ENCODE data around the gene CD99.
A peak's percentile ranks its signal among the peaks of the same experiment; 100 is the strongest.

Gene CD99

DNA sequence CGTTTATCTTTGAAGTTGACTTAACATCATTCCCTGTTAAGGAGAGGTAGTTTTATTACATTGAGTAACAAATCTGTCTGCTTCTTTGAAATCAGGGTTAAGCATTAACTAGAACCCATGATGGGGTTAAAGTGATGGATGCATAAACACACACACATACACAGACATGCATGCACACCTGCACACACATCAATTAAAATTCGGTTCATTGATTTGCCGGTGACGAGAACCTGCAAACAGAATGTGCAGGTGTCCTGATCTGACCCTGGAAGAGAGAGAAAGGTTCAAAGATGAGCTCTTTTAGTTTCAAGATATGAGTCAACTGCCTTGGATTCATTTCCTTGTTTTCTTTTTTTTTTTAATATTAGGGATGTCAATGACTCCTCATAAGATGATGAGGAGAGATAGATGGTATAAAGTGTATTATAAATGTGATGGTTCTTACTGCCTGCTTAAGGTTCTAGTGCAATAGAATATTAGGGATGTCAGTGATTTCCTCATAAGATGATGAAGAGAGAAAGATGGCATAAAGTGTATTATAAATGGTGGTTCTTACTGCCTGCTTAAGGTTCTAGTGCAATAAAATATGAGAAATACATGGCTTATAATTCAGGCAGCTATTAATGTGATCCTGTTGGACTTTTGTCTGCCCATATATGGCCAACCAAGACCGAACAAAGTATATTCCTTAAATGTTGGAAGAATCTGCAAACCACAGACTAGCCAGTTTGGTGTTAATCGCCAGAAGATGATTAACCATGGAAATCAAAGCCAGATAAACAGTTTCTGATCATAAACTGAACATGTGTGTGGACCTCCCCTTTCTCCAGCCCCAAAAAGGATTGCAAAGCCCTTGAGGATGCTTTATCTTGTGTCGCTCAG lies 14.1 kb upstream of the CD99 start:
- peak; percentile 63 for DNase-seq (ENCODE audit: low read depth)

DNA sequence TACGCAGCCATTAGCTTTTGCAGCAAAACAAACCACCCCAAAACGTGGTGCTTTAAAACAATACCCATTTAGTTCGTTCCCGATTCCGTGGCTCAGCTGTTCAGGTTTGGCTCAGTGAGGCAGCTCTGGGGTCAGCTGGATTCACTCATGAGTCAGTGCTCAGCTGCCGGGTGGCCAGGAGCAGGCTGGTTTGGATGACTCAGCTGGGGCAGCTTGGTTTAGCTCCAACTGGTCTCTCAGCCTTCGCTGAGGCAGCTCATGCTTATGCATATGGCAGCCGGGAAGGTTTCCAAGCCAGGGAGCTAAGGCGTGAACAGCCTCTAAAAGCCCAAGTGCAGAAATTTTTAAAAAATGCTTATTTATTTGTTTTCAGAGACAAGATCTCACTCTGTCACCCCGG lies 13.3 kb upstream of the CD99 start:
- peak; percentile 99 for DNase-seq (ENCODE audit: low read depth)

DNA sequence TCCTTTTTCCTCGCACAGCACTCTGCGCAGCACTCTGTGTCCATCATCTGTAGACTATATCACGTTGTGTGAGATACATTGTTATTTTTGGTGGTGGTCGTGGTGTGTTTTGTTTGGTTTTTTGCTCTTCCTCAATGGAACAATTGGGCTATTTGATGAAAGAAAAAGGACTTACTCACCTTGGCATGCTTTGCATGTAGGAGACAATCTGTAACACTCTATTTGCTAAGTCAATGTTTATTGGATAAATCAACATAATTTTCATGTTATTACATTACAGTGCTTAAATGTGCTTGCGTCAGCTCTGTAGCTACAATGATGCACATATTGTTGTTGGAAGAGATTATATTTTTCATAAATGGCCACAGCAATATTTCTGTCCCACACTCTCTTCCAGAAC lies 12.5 kb upstream of the CD99 start:
- DNase-seq (ENCODE audit: low read depth) = no peak

DNA sequence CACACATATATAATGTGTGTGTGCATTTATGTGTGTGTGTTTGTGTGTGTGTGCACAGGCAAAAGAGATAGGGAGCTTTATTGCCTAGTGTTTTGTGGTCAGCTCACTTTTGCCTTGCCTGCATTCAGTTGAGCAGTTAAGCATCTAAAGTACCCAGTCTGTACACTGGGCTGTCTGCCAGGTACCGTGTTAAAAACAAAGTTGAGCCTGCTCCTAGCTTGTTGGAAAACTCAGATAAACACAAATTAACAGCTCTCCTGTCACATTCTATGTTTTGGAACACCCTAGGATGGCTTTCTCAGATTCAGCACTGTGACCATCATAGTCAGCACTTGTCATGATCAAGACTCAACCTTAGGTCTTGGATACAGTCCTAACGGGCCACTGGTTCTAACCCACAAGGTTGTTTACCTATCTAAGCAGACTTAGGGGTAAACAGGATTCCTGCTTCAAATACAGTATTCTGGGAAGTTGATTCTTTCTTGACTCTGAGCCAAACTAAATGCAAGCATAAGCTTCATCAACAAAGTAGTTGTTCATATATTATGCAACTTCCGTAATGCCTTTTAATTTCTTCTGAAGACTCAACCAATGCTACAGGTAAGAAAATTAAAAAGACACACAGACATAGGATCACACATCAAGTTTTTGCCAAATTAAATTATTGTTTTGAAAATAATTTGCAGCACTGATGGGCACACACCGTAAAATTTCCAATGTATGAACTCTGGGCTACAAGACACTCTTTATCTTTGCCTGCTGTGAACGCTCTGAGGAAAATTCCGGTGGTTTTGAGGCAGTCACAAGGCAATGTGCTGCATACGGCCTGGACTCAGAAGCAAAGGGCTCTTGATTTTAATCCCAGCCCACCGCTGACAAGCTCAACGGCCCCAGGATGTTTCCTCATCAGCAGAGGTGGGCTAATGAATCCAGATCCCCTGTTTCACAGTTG lies 11.3 kb upstream of the CD99 start:
- DNase-seq (ENCODE audit: low read depth) = peak; percentile 40

DNA sequence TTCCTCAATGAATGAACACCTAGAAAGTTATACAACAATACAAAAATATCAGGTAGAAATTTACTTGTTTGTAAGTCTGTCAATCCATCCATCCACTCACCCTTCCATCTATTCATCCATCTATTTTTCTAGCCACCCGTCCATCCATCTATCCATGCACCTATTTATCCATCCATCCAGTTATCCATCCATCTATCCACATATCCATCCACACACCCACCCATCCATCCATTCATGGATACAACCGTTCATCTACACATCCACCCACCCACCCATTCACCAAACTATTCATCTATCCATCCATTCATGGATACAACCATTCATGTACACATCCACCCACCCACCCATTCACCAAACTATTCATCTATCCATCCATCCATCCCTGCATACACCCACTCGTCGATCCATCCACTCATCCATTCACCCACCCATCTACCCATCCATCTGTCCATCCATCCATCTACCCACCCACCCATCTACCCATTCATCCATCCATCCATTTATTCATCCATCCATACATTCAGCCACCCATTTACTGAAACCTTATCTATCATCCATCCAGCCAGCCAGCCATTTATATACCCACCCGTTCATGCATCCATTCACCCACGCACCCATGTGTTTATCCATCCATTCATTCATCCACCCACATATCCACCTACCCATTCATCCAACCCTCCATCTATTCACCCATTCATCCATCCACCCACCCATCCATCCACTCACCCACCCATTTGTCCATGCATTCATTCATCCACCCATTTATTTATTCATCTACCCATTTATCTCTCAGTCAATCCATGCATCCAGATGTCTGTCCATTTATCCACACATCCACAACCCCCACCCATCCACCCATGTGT lies 10.4 kb upstream of the CD99 start:
- no peak for DNase-seq (ENCODE audit: low read depth)

DNA sequence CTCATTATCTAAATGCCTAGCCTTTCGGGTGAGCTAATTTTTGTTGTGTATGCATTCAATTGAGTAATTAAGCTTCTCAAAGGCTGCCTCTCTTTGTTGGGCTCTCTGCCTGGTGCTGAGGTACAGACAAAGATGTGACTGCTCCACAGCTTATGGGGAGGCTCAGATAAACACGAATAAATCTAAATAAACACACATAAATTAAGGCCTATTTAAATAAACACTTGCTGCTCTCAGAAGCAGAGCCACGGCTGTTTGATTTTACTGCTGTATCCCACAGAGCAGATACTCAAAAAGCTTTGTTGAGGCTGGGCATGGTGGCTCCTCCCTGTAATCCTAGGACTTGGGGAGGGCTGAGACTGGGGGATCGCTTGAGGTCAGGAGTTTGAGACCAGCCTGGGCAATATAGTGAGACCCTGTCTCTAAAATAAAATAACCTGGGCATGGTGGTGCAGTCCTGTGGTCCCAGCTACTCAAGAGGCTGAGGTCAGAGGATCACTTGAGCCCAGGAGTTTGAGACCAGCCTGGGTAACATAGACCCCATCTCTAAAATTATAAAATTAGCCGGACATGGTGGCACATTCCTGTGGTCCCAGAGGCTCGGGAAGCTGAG lies 8.4 kb upstream of the CD99 start:
- no peak for DNase-seq (ENCODE audit: low read depth)

DNA sequence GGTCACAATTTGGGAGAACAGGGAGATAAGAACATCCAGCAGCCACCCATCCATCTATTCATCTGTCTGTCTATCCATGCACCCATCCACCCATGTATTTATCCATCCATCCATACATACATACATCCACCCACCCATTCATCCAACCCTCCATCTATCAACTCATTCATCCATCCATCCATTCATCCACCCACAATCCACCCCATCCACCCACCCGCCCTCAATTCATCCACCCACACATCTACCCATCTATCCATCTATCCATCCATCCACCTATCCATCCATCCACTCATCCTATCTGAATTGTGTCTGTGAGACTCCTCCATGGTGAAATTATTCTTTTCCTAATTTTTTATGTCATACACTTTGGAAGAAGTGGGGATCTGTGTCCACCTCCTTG lies 6.8 kb upstream of the CD99 start:
- no peak for DNase-seq (ENCODE audit: low read depth)

DNA sequence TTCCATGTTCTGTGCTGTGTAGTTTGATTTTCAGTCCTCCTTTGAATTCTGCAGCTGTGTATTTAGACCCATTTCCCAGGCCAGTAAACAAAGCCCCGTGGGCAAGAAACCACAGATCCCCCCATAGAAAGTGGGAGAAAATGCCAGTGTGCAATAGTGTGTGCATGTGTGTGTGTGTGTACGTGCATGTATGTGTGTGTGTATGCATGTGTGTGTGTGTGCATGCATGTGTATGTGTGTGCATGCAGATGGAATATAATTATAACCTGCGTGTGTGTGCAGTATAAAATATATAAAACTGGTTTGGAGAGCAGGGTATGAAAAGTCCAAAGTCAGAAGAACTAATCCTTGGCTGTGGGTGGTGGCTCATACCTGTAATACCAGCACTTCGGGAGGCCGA lies 5.2 kb upstream of the CD99 start:
- DNase-seq (ENCODE audit: low read depth) = no peak

DNA sequence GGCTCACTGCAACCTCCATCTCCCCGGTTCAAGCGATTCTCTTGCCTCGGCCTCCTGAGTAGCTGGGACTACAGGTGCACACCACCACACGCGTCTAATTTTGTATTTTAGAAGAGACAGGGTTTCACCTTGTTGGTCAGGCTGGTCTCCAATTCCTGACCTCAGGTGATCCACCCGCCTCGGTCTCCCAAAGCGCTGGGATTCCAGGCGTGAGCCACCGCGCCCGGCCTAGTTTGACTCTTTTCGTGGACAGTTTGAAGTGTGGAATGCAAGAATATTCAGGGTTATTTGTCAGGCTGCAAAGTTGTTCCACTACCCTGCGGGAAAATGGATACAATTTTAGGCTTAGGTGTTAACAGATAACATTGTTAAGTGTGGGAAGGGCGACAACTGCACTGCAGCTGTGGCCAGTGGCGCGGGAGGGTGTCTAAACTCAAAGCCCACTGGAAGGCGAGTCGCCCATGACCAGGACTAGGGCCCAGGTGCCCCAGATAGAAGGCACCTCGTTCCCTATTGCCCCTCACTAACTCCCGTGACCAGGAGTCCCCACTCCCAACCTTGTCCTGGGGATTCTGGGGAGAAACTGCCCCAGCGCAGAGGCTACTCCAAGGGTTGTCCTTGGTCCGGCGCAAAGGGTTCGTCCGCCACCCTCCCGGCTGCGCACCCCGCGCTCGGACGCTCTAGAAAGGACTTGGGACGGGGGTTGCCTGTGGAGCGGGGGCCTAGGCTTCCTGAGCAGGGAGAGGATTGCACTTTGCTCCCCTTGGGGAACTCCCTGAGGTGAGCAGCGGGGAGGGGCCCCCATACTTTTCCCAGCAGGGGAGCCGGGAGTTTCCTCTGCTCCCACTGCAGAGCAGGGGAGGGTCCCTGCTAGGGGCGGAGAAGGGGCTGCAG lies 1.1 kb upstream of the CD99 start:
- no peak for DNase-seq (ENCODE audit: low read depth)

DNA sequence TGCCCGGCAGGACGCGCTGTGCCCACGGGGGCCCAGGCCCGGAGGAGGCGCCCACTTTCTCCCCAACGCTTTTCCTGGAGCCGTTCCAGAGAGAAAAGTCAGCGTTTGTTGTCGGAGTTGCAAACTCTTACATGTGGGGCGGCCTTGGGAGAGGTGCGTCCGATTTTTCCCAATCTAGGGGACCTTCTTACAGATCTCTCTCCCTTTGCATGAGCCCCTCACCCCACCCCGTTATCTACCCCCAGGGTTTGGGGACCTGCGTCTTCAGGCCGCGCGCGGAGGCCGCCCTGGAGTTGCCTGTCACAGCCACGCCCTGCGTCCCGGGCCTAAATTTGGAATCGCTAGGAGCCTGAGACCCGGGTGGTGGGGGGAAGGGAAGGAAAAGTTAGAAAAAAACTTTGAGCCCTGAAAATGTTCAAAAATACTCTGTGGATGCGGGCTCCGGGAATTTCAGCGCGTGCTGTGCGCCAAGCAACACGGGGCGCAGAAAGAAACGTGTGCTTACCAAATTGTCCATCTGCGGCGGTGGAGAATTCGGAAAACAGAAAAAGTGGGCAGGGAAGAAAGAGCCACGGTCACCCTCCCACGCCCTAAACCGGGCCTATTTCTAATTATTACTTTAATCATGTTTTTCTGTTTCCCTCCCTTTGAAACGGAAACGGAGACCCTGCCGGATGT lies 587 bp downstream of the CD99 start:
- no peak for DNase-seq (ENCODE audit: low read depth)

DNA sequence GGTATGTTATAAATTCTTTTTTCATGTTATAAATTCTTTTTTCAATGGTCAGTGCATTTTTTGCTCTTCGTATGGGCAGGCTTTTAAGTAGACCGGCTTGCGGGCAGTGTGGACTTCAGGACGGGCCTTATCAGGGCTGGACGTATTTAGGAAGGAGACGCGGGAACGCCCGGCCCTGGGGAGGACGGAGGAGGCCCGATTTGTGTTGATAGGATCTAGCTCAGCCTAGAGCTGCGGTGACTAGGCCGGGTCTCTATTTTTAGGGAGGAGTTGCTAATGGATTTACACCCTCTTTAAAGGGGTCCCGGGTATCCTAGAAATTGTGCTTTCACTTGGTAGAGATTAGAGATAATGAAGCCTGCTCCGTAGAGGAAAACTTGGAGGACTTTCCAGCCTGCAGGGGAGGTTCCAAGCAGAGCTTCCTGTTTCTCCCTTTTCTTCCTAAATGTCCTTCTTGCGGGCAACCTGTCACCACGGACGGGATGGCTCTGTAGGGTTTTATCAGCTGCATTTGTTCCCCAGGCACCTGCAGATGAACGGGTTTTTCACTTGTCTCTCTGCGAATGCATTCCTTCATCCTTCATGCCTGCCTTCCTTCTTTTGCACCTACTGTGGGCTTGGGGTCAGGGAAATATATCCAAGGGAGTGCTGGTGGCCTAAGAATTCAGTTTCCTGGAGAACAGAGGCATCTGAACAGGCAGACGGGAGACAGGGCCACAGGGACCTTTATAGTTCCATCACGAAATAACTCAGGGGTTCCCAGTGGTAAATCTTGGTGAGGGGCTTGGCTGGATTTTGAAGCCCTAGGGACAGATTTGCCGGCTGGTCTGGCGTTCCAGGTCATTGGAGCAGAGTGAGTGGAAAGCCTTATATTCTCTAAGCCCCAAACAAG lies 1.4 kb downstream of the CD99 start:
- peak; percentile 85 for DNase-seq (ENCODE audit: low read depth)

DNA sequence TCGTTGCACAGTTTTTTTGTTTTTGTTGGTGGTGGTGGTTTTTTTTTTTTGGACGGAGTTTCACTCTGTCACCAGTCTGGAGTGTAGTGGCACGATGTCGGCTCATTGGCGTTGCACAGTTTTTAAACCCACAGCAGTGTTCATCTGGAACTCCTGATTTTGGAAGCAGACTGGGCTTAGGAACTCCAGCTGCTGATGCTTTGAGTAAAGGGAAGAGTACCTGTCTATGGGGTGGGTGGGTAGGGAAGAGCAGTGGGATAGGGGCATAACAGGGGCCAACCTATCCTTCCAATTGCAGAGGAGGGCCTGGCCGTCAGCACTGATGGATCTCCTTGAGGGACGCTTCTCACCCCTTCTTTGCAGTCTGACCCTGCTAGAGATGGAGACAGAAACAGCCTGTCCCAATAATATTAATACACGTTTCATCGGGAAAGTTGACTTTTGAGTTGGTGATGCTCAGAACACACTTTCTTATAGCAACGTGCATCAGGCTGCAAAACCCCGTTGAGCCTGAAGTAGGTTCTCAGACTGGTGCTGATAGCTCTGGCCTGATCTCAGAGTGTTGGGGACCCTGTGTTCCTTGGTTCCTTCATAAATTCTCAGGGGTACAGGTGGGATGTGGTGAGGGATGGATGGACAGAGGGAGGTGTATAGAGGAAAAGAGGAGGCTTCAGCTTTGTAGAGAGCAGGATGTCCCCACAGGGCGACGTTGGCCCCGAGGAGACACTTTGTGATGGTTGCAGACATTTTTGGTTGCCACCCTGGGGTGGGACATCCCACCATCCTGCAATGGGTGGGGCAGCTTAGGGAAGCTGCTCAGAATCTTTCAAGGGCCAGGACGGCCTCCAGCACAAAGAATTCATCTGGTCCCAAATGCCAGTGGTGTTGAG lies 2.3 kb downstream of the CD99 start:
- DNase-seq (ENCODE audit: low read depth) = no peak

DNA sequence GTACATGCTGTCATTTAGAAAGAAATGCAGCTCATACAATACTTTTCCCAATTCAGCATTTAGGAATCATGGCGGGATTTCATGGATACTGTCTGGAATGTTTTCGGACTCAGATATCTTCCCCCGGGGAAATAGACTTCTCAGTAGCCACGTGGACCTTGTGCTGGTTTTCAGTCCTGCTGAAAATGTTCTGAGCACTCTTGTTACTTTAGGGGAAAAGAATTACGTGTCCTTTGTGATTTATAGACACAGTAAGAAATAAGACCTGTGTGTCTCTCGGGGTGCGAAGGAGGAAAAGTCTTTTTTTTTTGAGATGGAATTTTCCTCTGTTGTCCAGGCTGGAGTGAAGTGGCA lies 3.8 kb downstream of the CD99 start:
- peak; percentile 52 for DNase-seq (ENCODE audit: low read depth)

DNA sequence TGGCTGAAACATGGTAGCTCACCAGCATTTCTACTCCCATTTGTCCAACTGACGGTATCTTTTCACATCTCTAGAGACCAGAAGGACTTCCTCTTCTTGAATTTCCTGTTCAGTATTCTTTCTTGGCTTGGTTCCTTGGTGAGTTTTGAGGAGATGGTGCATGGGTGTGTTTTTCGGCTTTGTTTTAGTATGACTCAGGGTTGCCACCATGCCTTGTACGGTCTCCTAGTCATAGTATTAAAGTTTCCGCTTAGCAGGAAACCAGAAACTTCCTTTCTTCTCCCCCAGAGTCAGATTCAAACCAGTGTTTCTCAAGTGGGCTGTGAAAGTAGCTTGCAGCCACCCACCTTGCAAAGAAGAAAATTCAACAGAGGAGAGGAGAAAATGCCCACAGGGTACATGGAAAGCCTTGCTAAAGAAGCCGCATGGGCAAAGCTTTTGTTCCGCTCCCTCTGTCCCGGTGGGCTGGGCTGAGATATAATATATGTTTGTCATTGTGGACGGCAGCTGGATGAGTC lies 5.7 kb downstream of the CD99 start:
- peak; percentile 95 for DNase-seq (ENCODE audit: low read depth)

DNA sequence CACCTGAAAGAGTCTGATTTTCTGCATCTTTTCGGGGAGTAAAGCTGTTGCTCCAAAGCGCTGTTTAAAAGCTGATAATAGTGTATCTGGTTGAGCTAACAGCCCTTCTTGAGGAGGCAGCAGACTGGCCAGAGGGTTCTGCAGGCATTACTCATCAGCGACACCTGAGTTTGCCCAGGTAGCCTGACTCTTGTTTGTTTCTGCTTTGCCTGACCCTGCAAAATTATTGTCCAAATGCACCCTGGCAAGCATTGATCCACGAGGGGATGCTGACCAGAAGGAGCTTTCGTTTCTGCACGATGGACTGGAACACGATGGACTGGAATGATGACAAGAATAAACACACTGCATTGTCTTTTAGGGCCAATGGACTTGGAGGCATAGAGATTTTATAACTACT lies 6.2 kb downstream of the CD99 start:
- DNase-seq (ENCODE audit: low read depth) = no peak

DNA sequence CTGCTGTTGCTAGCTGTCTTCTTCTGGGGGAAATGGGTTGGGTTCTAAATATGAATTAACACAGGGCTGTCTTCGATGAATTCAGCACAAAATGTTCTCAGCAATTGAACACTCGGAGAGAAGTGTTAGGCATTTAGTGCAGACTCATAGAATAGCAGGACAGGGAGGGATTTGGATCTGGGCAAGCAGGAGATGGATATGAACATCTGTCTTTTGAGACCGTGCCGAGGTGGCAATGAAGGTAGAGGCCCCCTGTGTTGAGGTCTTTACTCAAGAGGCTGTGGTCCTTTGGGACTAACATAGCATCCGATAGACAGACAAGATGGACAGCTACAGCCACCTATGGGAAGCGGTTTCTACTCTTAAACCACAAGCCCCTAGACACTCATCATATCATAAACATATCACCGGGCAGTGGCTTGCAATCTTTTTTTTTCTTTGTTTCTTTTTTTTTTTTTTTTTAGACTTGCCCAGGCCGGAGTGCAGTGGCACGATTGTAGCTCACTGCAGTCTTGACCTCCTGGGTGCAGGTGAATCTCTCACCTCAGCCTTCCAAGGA lies 6.7 kb downstream of the CD99 start:
- DNase-seq (ENCODE audit: low read depth) = peak; percentile 27

DNA sequence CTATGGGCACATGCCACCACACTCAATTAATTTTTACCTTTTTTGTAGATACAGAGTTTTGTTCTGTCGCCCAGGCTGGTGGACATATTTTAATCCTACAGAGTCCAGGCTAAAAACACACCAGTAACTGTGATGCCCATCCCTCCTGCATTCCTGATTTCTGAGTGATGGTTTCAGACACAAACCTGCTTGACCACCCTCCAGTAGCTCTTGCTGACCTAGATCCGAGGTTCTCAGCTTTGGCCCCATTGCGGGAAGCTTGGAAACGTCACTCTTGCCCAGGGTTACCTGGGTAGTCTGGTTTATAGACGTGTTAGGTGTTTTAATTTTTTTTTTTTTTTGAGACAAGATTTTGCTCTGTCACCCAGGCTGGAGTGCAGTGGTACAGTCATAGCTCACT lies 7.5 kb downstream of the CD99 start:
- DNase-seq (ENCODE audit: low read depth) = no peak

All from EH (cell line).